Right atrium auricular region (tissue), 2 donors: ENCODE results near the gene ALKBH4. TPM values are rescaled to one million over a fixed set of nuclear protein-coding genes. Genes with fewer than 3 reads are reported as not detected.

ENCODE experiments used
- DNase-seq: peaks from one replicate; pipeline ENCODE4 v3.0.0-alpha.2; 2019; ENCODE audit warnings: low spot score
- H3K27ac ChIP-seq, 2 donors: fragments of 200-600 bp; sonication (generic); 1 replicate in 1 of 2; 2 replicates in 1 of 2; pipeline ENCODE4 v1.5.1; 2016 to 2019
- H3K27me3 ChIP-seq, 2 donors: fragments of 200-600 bp; sonication (generic); one replicate each; pipeline versions ENCODE4 v1.5.1 to v1.6.0; 2017 to 2019
- H3K36me3 ChIP-seq: fragments of 200-600 bp; sonication (generic); one replicate; pipeline ENCODE4 v1.5.1; 2016
- H3K4me1 ChIP-seq, 2 donors: fragments of 200-600 bp; sonication (generic); one replicate each; pipeline versions ENCODE4 v1.5.1 to v1.6.0; 2017 to 2019
- H3K4me3 ChIP-seq, 2 donors: fragments of 200-600 bp; sonication (generic); 1 replicate in 1 of 2; 2 replicates in 1 of 2; pipeline ENCODE4 v1.5.1; 2017 to 2019; ENCODE audit warnings: mild to moderate bottlenecking in 1 of 2, moderate library complexity in 1 of 2
- H3K9me3 ChIP-seq, 2 donors: fragments of 200-600 bp; sonication (generic); one replicate each; pipeline ENCODE4 v1.5.1; 2019
- CTCF ChIP-seq, 2 donors: fragments of 200-600 bp; sonication (generic); IDR thresholded peaks; one replicate each; pipeline ENCODE4 v1.5.1; 2019; ENCODE audit warnings: antibody characterized with exemption in 2 of 2
- total RNA-seq, 2 donors: library from RNA; depleted of rRNA; stranded (reverse); fragments of >200 nt; gene quantifications; one replicate each; pipeline ENCODE4 v1.1.0, GENCODE V29; 2016

The ALKBH4 gene
- total RNA-seq, 2 donors from 2014 or later: 10.8 to 16.8 TPM

- Histone ChIP-seq H3K4me1 (peaks cover 0 to 15% of the 10 kb centered on the region in 2 donors), H3K36me3 (peaks cover 18% of the 10 kb centered on the region), H3K4me3 (no peak overlapping the region), H3K27me3 (no peaks in the 10 kb centered on the region), H3K27ac (no peak overlapping the region), H3K9me3 (no peaks in the 10 kb centered on the region)
- TF ChIP-seq CTCF (IDR thresholded peaks at IDR 0.05): no peak
- no peak for DNase-seq
These were observed 4.1 kb upstream of the ALKBH4 start for GRCh38 chr7:102468478-102469350.

- no peak for TF ChIP-seq CTCF (IDR thresholded peaks at IDR 0.05)
- no peak overlapping the region for H3K4me3 ChIP-seq
- no peaks in the 10 kb centered on the region for H3K9me3 ChIP-seq
- no peak overlapping the region for H3K27ac ChIP-seq
- peaks cover 0 to 17% of the 10 kb centered on the region in 2 donors for H3K4me1 ChIP-seq
- no peak for DNase-seq
- H3K36me3 ChIP-seq: peaks cover 9% of the 10 kb centered on the region
- H3K27me3 ChIP-seq: no peaks in the 10 kb centered on the region
These were observed 3.2 kb upstream of the ALKBH4 start for GRCh38 chr7:102467581-102468477.

- Histone ChIP-seq H3K4me3 (no peak overlapping the region), H3K36me3 (no peaks in the 10 kb centered on the region), H3K27me3 (no peaks in the 10 kb centered on the region), H3K4me1 (peaks cover 0 to 17% of the 10 kb centered on the region in 2 donors), H3K9me3 (no peaks in the 10 kb centered on the region), H3K27ac (no peak overlapping the region)
- DNase-seq: no peak
- TF ChIP-seq CTCF (IDR thresholded peaks at IDR 0.05): no peak
These were observed 1.4 kb upstream of the ALKBH4 start for GRCh38 chr7:102466097-102466496.

- peaks cover 0 to 17% of the 10 kb centered on the region in 2 donors for H3K4me1 ChIP-seq
These were observed 654 bp downstream of the ALKBH4 start for GRCh38 chr7:102463841-102464576.

More at GRCh38 chr7:102463841-102464576, 654 bp downstream of the ALKBH4 start:
- no peak for TF ChIP-seq CTCF (IDR thresholded peaks at IDR 0.05)
- H3K27ac ChIP-seq: peak overlapping the region; percentile 75 to 76
- no peak for DNase-seq
- H3K9me3 ChIP-seq: no peaks in the 10 kb centered on the region
- peak overlapping the region; percentile 71 to 99 for H3K4me3 ChIP-seq
- no peaks in the 10 kb centered on the region for H3K27me3 ChIP-seq
- peaks cover 5% of the 10 kb centered on the region for H3K36me3 ChIP-seq
